ENCODE results near the gene S1PR1.

S1PR1 gene

DNA sequence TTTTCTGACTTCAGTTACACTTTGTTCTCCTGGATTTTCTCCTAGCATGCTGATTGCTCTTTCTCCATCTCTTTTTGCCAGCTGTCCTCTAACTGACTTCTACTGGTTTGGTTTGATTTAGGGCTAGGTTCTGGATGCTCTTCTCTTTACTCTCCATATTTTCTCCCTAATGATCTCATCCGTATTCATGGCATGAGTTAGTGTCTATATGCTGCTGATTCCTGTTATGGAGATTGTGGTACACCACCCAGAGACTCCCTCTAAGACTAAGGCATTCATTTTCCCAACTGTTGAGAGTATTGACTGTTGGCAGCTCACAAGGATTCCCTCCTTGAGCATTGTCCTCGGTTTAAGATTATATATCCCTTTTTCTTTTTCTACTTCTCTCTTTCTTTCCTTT, 28.9 kb downstream of the S1PR1 start:
- Histone ChIP-seq H3K4me3 (ENCODE audit: low read depth, low read length) (no peak overlapping the region), H2AK5ac (ENCODE audit: low read length) (no peak overlapping the region), H3K4ac (ENCODE audit: low read depth, low read length) (no peak overlapping the region), H3K14ac (ENCODE audit: low read length) (no peak overlapping the region), H3K27me3 (ENCODE audit: insufficient read depth, low read length) (no peaks in the 10 kb centered on the region), H2AFZ (ENCODE audit: insufficient read depth, low read length, poor library complexity) (no peak overlapping the region), H3K36me3 (ENCODE audit: control insufficient read depth in 1 of 2, insufficient read depth in 2 of 2, low read length in 2 of 2) (no peaks in the 10 kb centered on the region), H2BK120ac (ENCODE audit: insufficient read depth, low read length, poor library complexity) (no peak overlapping the region), H3K27ac (ENCODE audit: low read depth, low read length) (no peak overlapping the region), H2BK12ac (ENCODE audit: low read length) (no peak overlapping the region), H3K79me1 (ENCODE audit: low read length) (no peaks in the 10 kb centered on the region), H3K79me2 (ENCODE audit: control insufficient read depth, insufficient read depth, low read length, poor library complexity) (no peaks in the 10 kb centered on the region), H4K91ac (ENCODE audit: low read depth, low read length) (no peak overlapping the region), H3K18ac (ENCODE audit: low read length) (no peak overlapping the region), H3K9ac (ENCODE audit: low read length) (no peak overlapping the region), H3K4me1 (ENCODE audit: control insufficient read depth in 1 of 2, insufficient read depth in 2 of 2, low read length in 2 of 2) (peaks cover 0 to 4% of the 10 kb centered on the region in 2 experiments), H4K8ac (ENCODE audit: low read depth, low read length) (no peak overlapping the region), H3K9me3 (ENCODE audit: insufficient read depth, low read depth, low read length) (no peaks in the 10 kb centered on the region), H2BK5ac (ENCODE audit: low read depth, low read length, poor library complexity) (no peak overlapping the region), H3K4me2 (ENCODE audit: low read length) (no peak overlapping the region), H4K12ac (ENCODE audit: low read depth, low read length) (no peak overlapping the region), H3K23ac (ENCODE audit: low read length) (no peak overlapping the region)
- no peak for DNase-seq
- no CpG with 5 or more reads among the region's 2 CpGs for WGBS (ENCODE audit: extremely low coverage, insufficient coverage, insufficient read length)

DNA sequence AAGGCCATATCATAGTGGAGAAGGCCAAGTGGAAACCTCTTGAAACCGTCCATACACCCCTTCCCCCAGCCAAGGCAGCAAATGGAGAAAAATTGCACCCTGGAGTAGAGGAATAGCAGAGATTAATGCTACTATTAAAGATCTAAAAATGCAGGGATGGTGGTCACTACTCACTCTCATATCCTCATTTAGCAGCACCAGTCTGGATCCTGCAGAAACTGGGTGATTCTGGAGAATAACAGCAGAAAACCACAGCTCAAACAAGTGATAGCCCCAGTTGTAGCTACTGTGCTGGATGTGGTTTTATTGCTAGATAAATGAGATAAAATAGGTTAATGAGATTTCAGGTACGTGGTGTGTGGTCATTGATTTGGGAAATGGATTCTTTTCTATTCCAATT, 30.3 kb downstream of the S1PR1 start:
- Histone ChIP-seq H2AK5ac (ENCODE audit: low read length) (no peak overlapping the region), H3K36me3 (ENCODE audit: control insufficient read depth in 1 of 2, insufficient read depth in 2 of 2, low read length in 2 of 2) (no peaks in the 10 kb centered on the region), H4K8ac (ENCODE audit: low read depth, low read length) (no peak overlapping the region), H3K14ac (ENCODE audit: low read length) (no peak overlapping the region), H3K23ac (ENCODE audit: low read length) (no peak overlapping the region), H3K18ac (ENCODE audit: low read length) (no peak overlapping the region), H2AFZ (ENCODE audit: insufficient read depth, low read length, poor library complexity) (no peak overlapping the region), H3K4ac (ENCODE audit: low read depth, low read length) (no peak overlapping the region), H3K79me2 (ENCODE audit: control insufficient read depth, insufficient read depth, low read length, poor library complexity) (no peaks in the 10 kb centered on the region), H3K79me1 (ENCODE audit: low read length) (no peaks in the 10 kb centered on the region), H4K91ac (ENCODE audit: low read depth, low read length) (no peak overlapping the region), H3K4me2 (ENCODE audit: low read length) (no peak overlapping the region), H3K9ac (ENCODE audit: low read length) (no peak overlapping the region), H4K12ac (ENCODE audit: low read depth, low read length) (no peak overlapping the region), H3K27ac (ENCODE audit: low read depth, low read length) (no peak overlapping the region), H3K9me3 (ENCODE audit: insufficient read depth, low read depth, low read length) (no peaks in the 10 kb centered on the region), H3K27me3 (ENCODE audit: insufficient read depth, low read length) (no peaks in the 10 kb centered on the region), H3K4me1 (ENCODE audit: control insufficient read depth in 1 of 2, insufficient read depth in 2 of 2, low read length in 2 of 2) (peaks cover 0 to 4% of the 10 kb centered on the region in 2 experiments), H2BK12ac (ENCODE audit: low read length) (no peak overlapping the region), H3K4me3 (ENCODE audit: low read depth, low read length) (no peak overlapping the region), H2BK5ac (ENCODE audit: low read depth, low read length, poor library complexity) (no peak overlapping the region), H2BK120ac (ENCODE audit: insufficient read depth, low read length, poor library complexity) (no peak overlapping the region)
- DNase-seq = no peak
- WGBS (ENCODE audit: extremely low coverage, insufficient coverage, insufficient read length) = no CpG with 5 or more reads among the region's 2 CpGs

DNA sequence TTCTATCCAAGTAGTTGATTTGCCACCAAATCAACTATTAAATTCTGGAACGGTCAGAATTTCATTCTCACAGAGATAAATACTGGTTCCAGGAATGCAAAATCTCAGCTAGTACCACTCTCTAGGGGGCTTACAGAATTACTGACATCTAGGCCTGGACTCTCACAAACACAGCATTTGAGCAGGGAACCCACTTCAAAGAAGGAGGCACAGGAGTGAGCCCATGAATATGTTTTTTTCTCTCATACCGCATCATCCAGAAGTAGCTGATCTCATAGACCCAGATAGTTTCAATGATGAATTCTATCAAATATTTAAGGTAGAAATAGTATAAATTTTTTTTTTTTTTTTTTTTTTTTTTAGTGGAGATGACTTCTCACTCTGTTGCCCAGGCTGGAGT, 32.1 kb downstream of the S1PR1 start:
- H3K4me1 ChIP-seq (ENCODE audit: control insufficient read depth in 1 of 2, insufficient read depth in 2 of 2, low read length in 2 of 2) = peaks cover 0 to 4% of the 10 kb centered on the region in 2 experiments
- no peak overlapping the region for H2BK12ac ChIP-seq (ENCODE audit: low read length)
- H2BK5ac ChIP-seq (ENCODE audit: low read depth, low read length, poor library complexity) = no peak overlapping the region
- H2AK5ac ChIP-seq (ENCODE audit: low read length) = no peak overlapping the region
- no peak overlapping the region for H3K23ac ChIP-seq (ENCODE audit: low read length)
- no peak overlapping the region for H4K8ac ChIP-seq (ENCODE audit: low read depth, low read length)
- no peak for DNase-seq
- no peak overlapping the region for H3K4ac ChIP-seq (ENCODE audit: low read depth, low read length)
- no peaks in the 10 kb centered on the region for H3K27me3 ChIP-seq (ENCODE audit: insufficient read depth, low read length)
- H3K36me3 ChIP-seq (ENCODE audit: control insufficient read depth in 1 of 2, insufficient read depth in 2 of 2, low read length in 2 of 2) = no peaks in the 10 kb centered on the region
- H3K18ac ChIP-seq (ENCODE audit: low read length) = no peak overlapping the region
- H3K4me2 ChIP-seq (ENCODE audit: low read length) = no peak overlapping the region
- WGBS (ENCODE audit: extremely low coverage, insufficient coverage, insufficient read length) = no CpG with 5 or more reads among the region's 2 CpGs
- H4K91ac ChIP-seq (ENCODE audit: low read depth, low read length) = no peak overlapping the region
- no peak overlapping the region for H3K4me3 ChIP-seq (ENCODE audit: low read depth, low read length)
- H3K9ac ChIP-seq (ENCODE audit: low read length) = no peak overlapping the region
- no peaks in the 10 kb centered on the region for H3K79me1 ChIP-seq (ENCODE audit: low read length)
- H3K27ac ChIP-seq (ENCODE audit: low read depth, low read length) = no peak overlapping the region
- no peaks in the 10 kb centered on the region for H3K79me2 ChIP-seq (ENCODE audit: control insufficient read depth, insufficient read depth, low read length, poor library complexity)
- H3K14ac ChIP-seq (ENCODE audit: low read length) = no peak overlapping the region
- H2BK120ac ChIP-seq (ENCODE audit: insufficient read depth, low read length, poor library complexity) = no peak overlapping the region
- no peaks in the 10 kb centered on the region for H3K9me3 ChIP-seq (ENCODE audit: insufficient read depth, low read depth, low read length)
- no peak overlapping the region for H2AFZ ChIP-seq (ENCODE audit: insufficient read depth, low read length, poor library complexity)
- H4K12ac ChIP-seq (ENCODE audit: low read depth, low read length) = no peak overlapping the region

DNA sequence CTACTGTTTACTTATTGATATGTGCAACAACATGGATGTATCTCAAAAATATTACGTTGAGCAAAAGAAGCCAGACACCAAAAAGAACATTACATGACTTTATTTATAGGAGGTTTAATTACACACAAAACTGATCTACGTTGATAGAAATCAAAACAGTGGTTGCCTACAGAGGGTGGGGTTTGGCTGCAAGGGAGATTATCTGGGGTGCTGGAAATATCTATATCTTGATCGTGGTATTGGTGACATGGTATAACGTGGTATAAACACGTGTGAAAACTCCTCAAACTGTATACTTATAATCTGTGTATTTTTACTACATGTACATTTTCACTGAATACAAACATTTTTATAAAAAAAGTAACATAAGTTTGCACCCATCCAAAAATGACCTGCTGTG, 38.9 kb downstream of the S1PR1 start:
- WGBS (ENCODE audit: extremely low coverage, insufficient coverage, insufficient read length) = no CpG with 5 or more reads among the region's 5 CpGs

More for the DNA sequence above, 38.9 kb downstream of the S1PR1 start:
- H2BK120ac ChIP-seq (ENCODE audit: insufficient read depth, low read length, poor library complexity) = no peak overlapping the region
- no peaks in the 10 kb centered on the region for H3K79me1 ChIP-seq (ENCODE audit: low read length)
- H3K79me2 ChIP-seq (ENCODE audit: control insufficient read depth, insufficient read depth, low read length, poor library complexity) = no peaks in the 10 kb centered on the region
- no peak overlapping the region for H3K4me3 ChIP-seq (ENCODE audit: low read depth, low read length)
- no peaks in the 10 kb centered on the region for H3K4me1 ChIP-seq (ENCODE audit: control insufficient read depth in 1 of 2, insufficient read depth in 2 of 2, low read length in 2 of 2)
- no peak overlapping the region for H3K9ac ChIP-seq (ENCODE audit: low read length)
- no peak overlapping the region for H3K18ac ChIP-seq (ENCODE audit: low read length)
- H3K4ac ChIP-seq (ENCODE audit: low read depth, low read length) = no peak overlapping the region
- no peaks in the 10 kb centered on the region for H3K27me3 ChIP-seq (ENCODE audit: insufficient read depth, low read length)
- H2BK5ac ChIP-seq (ENCODE audit: low read depth, low read length, poor library complexity) = no peak overlapping the region
- H3K4me2 ChIP-seq (ENCODE audit: low read length) = no peak overlapping the region
- no peak for DNase-seq
- H3K9me3 ChIP-seq (ENCODE audit: insufficient read depth, low read depth, low read length) = no peaks in the 10 kb centered on the region
- H4K8ac ChIP-seq (ENCODE audit: low read depth, low read length) = no peak overlapping the region
- H3K36me3 ChIP-seq (ENCODE audit: control insufficient read depth in 1 of 2, insufficient read depth in 2 of 2, low read length in 2 of 2) = no peaks in the 10 kb centered on the region
- no peak overlapping the region for H2AK5ac ChIP-seq (ENCODE audit: low read length)
- H3K23ac ChIP-seq (ENCODE audit: low read length) = no peak overlapping the region
- no peak overlapping the region for H2BK12ac ChIP-seq (ENCODE audit: low read length)
- no peak overlapping the region for H4K12ac ChIP-seq (ENCODE audit: low read depth, low read length)
- H4K91ac ChIP-seq (ENCODE audit: low read depth, low read length) = no peak overlapping the region
- no peak overlapping the region for H3K14ac ChIP-seq (ENCODE audit: low read length)
- H2AFZ ChIP-seq (ENCODE audit: insufficient read depth, low read length, poor library complexity) = no peak overlapping the region
- H3K27ac ChIP-seq (ENCODE audit: low read depth, low read length) = no peak overlapping the region
